AG04450 (cell line): ENCODE measurements around the gene QKI. TPM values are rescaled to one million over a fixed set of nuclear protein-coding genes. Genes with fewer than 3 reads are reported as not detected.

ENCODE experiments used
- CTCF ChIA-PET: fragments of 300-600, 350-600 bp; formaldehyde crosslinking; extraction: SDS; loops from one replicate; lab custom pipeline; 2022; ENCODE audit warnings: antibody characterized with exemption, inconsistent platforms; lab: Charles Lee
- POLR2A ChIA-PET: fragments of 350-600 bp; formaldehyde crosslinking; extraction: SDS; loops from one replicate; lab custom pipeline; 2021; ENCODE audit warnings: antibody characterized with exemption, inconsistent platforms; lab: Yijun Ruan, JAX
- DNase-seq: peaks from one replicate; pipeline ENCODE4 v3.0.0-alpha.2; 2011; ENCODE audit warnings: low read depth, low spot score
- H3K27ac ChIP-seq: one replicate; pipeline ENCODE4 v1.5.1; 2012; ENCODE audit warnings: low read depth, low read length, control low read depth
- H3K27me3 ChIP-seq: one replicate; pipeline ENCODE4 v1.6.0; 2012; ENCODE audit warnings: low read length; ENCODE audit not compliant: control insufficient read depth, insufficient read depth
- H3K4me3 ChIP-seq: 2 replicates; pipeline ENCODE4 v1.5.1; 2011; ENCODE audit warnings: mild to moderate bottlenecking, low read depth, low read length, control low read depth
- H3K9me3 ChIP-seq: 2 replicates; pipeline ENCODE4 v1.5.1; 2012; ENCODE audit warnings: low read length; ENCODE audit not compliant: control insufficient read depth, insufficient read depth
- CTCF ChIP-seq: IDR thresholded peaks from 2 replicates; pipeline ENCODE4 v1.5.1; 2011; ENCODE audit warnings: low read depth, low read length, control low read depth, inconsistent platforms
- polyA plus RNA-seq: library from polyadenylated mRNA; depleted of rRNA; stranded (reverse); fragments of >200 nt; gene quantifications from 2 replicates; pipeline ENCODE4 v1.2.3, GENCODE V29; 2011

Gene QKI
- polyA plus RNA-seq, 1 experiment: 165 TPM

- no peak for DNase-seq
- no peak for TF ChIP-seq CTCF
- POLR2A ChIA-PET: no interaction called here
- Histone ChIP-seq H3K4me3 (no peak overlapping the region), H3K27me3 (no peaks in the 10 kb centered on the region), H3K27ac (no peak overlapping the region), H3K9me3 (no peaks in the 10 kb centered on the region)
- CTCF ChIA-PET: interaction anchor here (0.6 to 1.3 kb wide), 2 partner anchors 28 to 47 kb away, joined by 3 read pairs; no protein-coding TSS in a partner anchor
Observed at GRCh38 chr6:163526346-163526745, 111.8 kb downstream of the QKI start.

GRCh38 chr6:163527291-163527690 lies 112.8 kb downstream of the QKI start:
- POLR2A ChIA-PET: no interaction called here
- H3K27me3 ChIP-seq: no peaks in the 10 kb centered on the region
- DNase-seq: no peak
- no peak overlapping the region for H3K4me3 ChIP-seq
- no peaks in the 10 kb centered on the region for H3K9me3 ChIP-seq
- no peak overlapping the region for H3K27ac ChIP-seq
- TF ChIP-seq CTCF: no peak
- CTCF ChIA-PET: interaction anchor here (1.3 kb wide), 1 partner anchor 27 kb away, joined by 3 read pairs; no protein-coding TSS in a partner anchor

GRCh38 chr6:163529605-163530004 lies 115.1 kb downstream of the QKI start:
- CTCF ChIA-PET: interaction anchor here (1.4 kb wide), 2 partner anchors 25 to 110 kb away, joined by 3 to 5 read pairs; no protein-coding TSS in a partner anchor
- peak; percentile 69 for DNase-seq
- Histone ChIP-seq H3K9me3 (no peaks in the 10 kb centered on the region), H3K4me3 (no peak overlapping the region), H3K27me3 (no peaks in the 10 kb centered on the region), H3K27ac (peak overlapping the region; percentile 34)
- POLR2A ChIA-PET: no interaction called here
- no peak for TF ChIP-seq CTCF

GRCh38 chr6:163530406-163530805 lies 115.9 kb downstream of the QKI start:
- no peak for TF ChIP-seq CTCF
- Histone ChIP-seq H3K27me3 (no peaks in the 10 kb centered on the region), H3K4me3 (no peak overlapping the region), H3K9me3 (no peaks in the 10 kb centered on the region), H3K27ac (peak overlapping the region; percentile 22)
- ChIA-PET CTCF (interaction anchor here (1.4 kb wide), 1 partner anchor 24 kb away, joined by 5 read pairs; no protein-coding TSS in a partner anchor), POLR2A (no interaction called here)
- no peak for DNase-seq

GRCh38 chr6:163531122-163531521 lies 116.6 kb downstream of the QKI start:
- H3K4me3 ChIP-seq: no peak overlapping the region
- no peak for DNase-seq

More at GRCh38 chr6:163531122-163531521, 116.6 kb downstream of the QKI start:
- CTCF ChIA-PET: no interaction called here
- POLR2A ChIA-PET: no interaction called here
- H3K27ac ChIP-seq: no peak overlapping the region
- no peaks in the 10 kb centered on the region for H3K27me3 ChIP-seq
- no peaks in the 10 kb centered on the region for H3K9me3 ChIP-seq
- no peak for TF ChIP-seq CTCF
